HepG2 (cell line): ENCODE results near the gene ST3GAL2. TPM values are rescaled to one million over a fixed set of nuclear protein-coding genes. Genes with fewer than 3 reads are reported as not detected.

ENCODE experiments used
- ATF3 ChIP-seq: sonication (generic); formaldehyde crosslinking; IDR thresholded peaks from 2 replicates; pipeline ENCODE4 v1.4.0; 2020; ENCODE audit warnings: missing genetic modification reagents
- HMGXB4 ChIP-seq, 2 experiments: sonication (generic) in 1 of 2; formaldehyde crosslinking in 1 of 2; IDR thresholded peaks; 2 replicates each; pipeline versions ENCODE4 v1.4.0 to v1.6.1; 2018 to 2020; ENCODE audit warnings: missing genetic modification reagents in 2 of 2, borderline replicate concordance in 1 of 2, low read depth in 1 of 2, mild to moderate bottlenecking in 1 of 2, missing biosample characterization in 1 of 2
- HNF1B ChIP-seq: sonication (generic); formaldehyde crosslinking; IDR thresholded peaks from 2 replicates; pipeline ENCODE4 v1.5.1; 2020; ENCODE audit warnings: mild to moderate bottlenecking, moderate library complexity, missing genetic modification reagents
- MAZ ChIP-seq, 2 experiments: sonication (generic) in 1 of 2; formaldehyde crosslinking in 1 of 2; IDR thresholded peaks; 2 replicates each; pipeline versions ENCODE4 v1.5.0 to v1.6.1; 2012 to 2020; ENCODE audit warnings: low read depth in 2 of 2, mild to moderate bottlenecking in 2 of 2, borderline replicate concordance in 1 of 2, improper control_type of control experiment in 1 of 2, low read length in 1 of 2, missing genetic modification reagents in 1 of 2, moderate library complexity in 1 of 2
- MEIS1 ChIP-seq: sonication (generic); formaldehyde crosslinking; IDR thresholded peaks from 2 replicates; pipeline ENCODE4 v1.9.0; 2021; ENCODE audit warnings: mild to moderate bottlenecking, missing genetic modification reagents, moderate library complexity, borderline replicate concordance
- SMC3 ChIP-seq: IDR thresholded peaks from 2 replicates; pipeline ENCODE4 v1.6.1; 2011; ENCODE audit warnings: low read length, improper control_type of control experiment
- ZBTB40 ChIP-seq, 2 experiments: fragments of 450-650 bp in 1 of 2; sonication (generic) in 1 of 2; formaldehyde crosslinking in 1 of 2; IDR thresholded peaks; 2 replicates each; pipeline versions ENCODE4 v1.6.1 to v1.8.0; 2016 to 2022; ENCODE audit warnings: antibody characterized with exemption in 1 of 2, mild to moderate bottlenecking in 1 of 2, missing genetic modification reagents in 1 of 2
- ZNF230 ChIP-seq: sonication (generic); formaldehyde crosslinking; IDR thresholded peaks from 2 replicates; pipeline ENCODE4 v1.4.0; 2020; ENCODE audit warnings: mild to moderate bottlenecking, missing genetic modification reagents
- ZNF574 ChIP-seq: sonication (generic); formaldehyde crosslinking; IDR thresholded peaks from 2 replicates; pipeline ENCODE4 v1.4.0; 2020; ENCODE audit warnings: missing genetic modification reagents
- polyA plus RNA-seq, 8 experiments: library from polyadenylated mRNA; depleted of rRNA in 3 of 8; stranded (reverse) in 7 of 8; unstranded in 1 of 8; fragments of >200 nt; fragmentation: Illumina TruSeq in 4 of 8; extraction: Trizol in 4 of 8; gene quantifications; 2 replicates each; pipeline versions ENCODE4 v1.2.1 to v1.2.3, GENCODE V29; 2011 to 2016; ENCODE audit warnings: low read depth in 4 of 8, missing spikeins in 1 of 8, mixed read lengths in 1 of 8; ENCODE audit not compliant: insufficient read depth in 1 of 8
- total RNA-seq, 5 experiments: library from RNA; depleted of rRNA; stranded (reverse); fragments of >200 nt; fragmentation: Illumina TruSeq; extraction: Trizol; gene quantifications; 2 replicates each; pipeline ENCODE4 v1.2.3, GENCODE V29; 2016; ENCODE audit warnings: low read depth in 1 of 5

The ST3GAL2 gene
- total and polyA plus RNA-seq, 2 of the 13 experiments (the other 11 are each of a cell fraction or from before 2014, with no cell fraction given) = 16.3 to 24.9 TPM

- TF ChIP-seq MEIS1 (no peak), ATF3 (CRISPR knock-in tag) (no peak), ZBTB40 (IDR thresholded peaks at IDR 0.05) (no peak), ZBTB40 (CRISPR knock-in tag; IDR thresholded peaks at IDR 0.05) (peak; percentile 17; the same call in 1 of the 2 replicates), ZNF230 (CRISPR knock-in tag) (no peak), ZNF574 (CRISPR knock-in tag) (0 out of 2 replicates have a peak, but pooled peaks have one; percentile 43), HNF1B (CRISPR knock-in tag) (0 out of 2 replicates have a peak, but pooled peaks have one; percentile 17), HMGXB4 (CRISPR knock-in tag; IDR thresholded peaks at IDR 0.05; ENCODE audit: borderline replicate concordance in 1 of 2, low read depth in 1 of 2) (peak in 1 of 2 experiments; percentile 21; a peak in 1 of 4 replicates), MAZ (IDR thresholded peaks at IDR 0.05; ENCODE audit: borderline replicate concordance, low read depth, low read length) (0 out of 2 replicates have a peak, but pooled peaks have one; percentile 18), MAZ (CRISPR knock-in tag; IDR thresholded peaks at IDR 0.05; ENCODE audit: low read depth) (no peak), SMC3 (peak; percentile 19; the same call in 1 of the 2 replicates)
Measured at GRCh38 chr16:70416748-70417616, 21.9 kb downstream of the ST3GAL2 start (continued).
